ENCODE data around the gene SECTM1.

- TF ChIP-seq CTCF (IDR thresholded peaks at IDR 0.05) (no peak), POLR2A (IDR thresholded peaks at IDR 0.05) (no peak)
These were observed 47.5 kb upstream of the SECTM1 start for GRCh38 chr17:82380860-82381702.

Measured in right lobe of liver (tissue), 4 donors.